GM12878 (cell line): Measurements from ENCODE around the gene ACACA. TPM values are rescaled to one million over a fixed set of nuclear protein-coding genes. Genes with fewer than 3 reads are reported as not detected.

Source experiments
- ATAC-seq: fragments of 200-7000 bp; cut with Tn5 transposase; 3 replicates; pipeline ENCODE4 v1.9.1; 2020; ENCODE audit warnings: mild to moderate bottlenecking, moderate library complexity
- BruUV-seq: library from RNA; stranded (reverse); fragments of 400-500 nt; replicated peaks from 2 replicates; lab custom pipeline; 2021; lab: Mats Ljungman, UMichigan
- CTCF ChIA-PET: fragments of 300-600 bp; sonication (Branson Sonifier 250); formaldehyde crosslinking; extraction: SDS; loops from one replicate; lab custom pipeline; 2021; ENCODE audit warnings: inconsistent platforms; lab: Yijun Ruan, JAX
- POLR2A ChIA-PET: fragments of 350-600 bp; formaldehyde crosslinking; extraction: SDS; loops from one replicate; lab custom pipeline; 2021; ENCODE audit warnings: inconsistent platforms; lab: Charles Lee
- RAD21 ChIA-PET: fragments of 300-600 bp; sonication (Branson Sonifier 250); formaldehyde crosslinking; loops from one replicate; lab custom pipeline; 2023; ENCODE audit warnings: antibody characterized with exemption; ENCODE audit not compliant: unreplicated experiment; lab: Charles Lee
- SMC1A ChIA-PET: fragments of 300-600 bp; sonication (Branson Sonifier 250); formaldehyde crosslinking; loops from one replicate; lab custom pipeline; 2023; ENCODE audit not compliant: unreplicated experiment, uncharacterized antibody; lab: Charles Lee
- DNase-seq: peaks from one replicate; pipeline ENCODE4 v3.0.0-alpha.2; 2011; ENCODE audit warnings: low read depth, low spot score
- FAIRE-seq: peaks from 3 replicates; lab custom pipeline; 2011; peaks lifted over from hg19 to GRCh38; lab: Jason Lieb, UNC
- H2AFZ ChIP-seq: 2 replicates; pipeline ENCODE4 v1.6.0; 2011; ENCODE audit warnings: low read depth, low read length, control low read depth; ENCODE audit not compliant: control insufficient read depth
- H3K27ac ChIP-seq: 2 replicates; pipeline ENCODE4 v1.5.1; 2011; ENCODE audit warnings: control low read depth; ENCODE audit not compliant: control insufficient read depth, insufficient read depth
- H3K27me3 ChIP-seq, 2 experiments: replicated peaks in 1 of 2; 2 replicates each; pipeline versions ENCODE4 v1.6.0 to v1.6.1; 2011; ENCODE audit warnings: low read length in 1 of 2; ENCODE audit not compliant: control insufficient read depth in 2 of 2, insufficient read depth in 2 of 2
- H3K36me3 ChIP-seq, 2 experiments: 2 replicates each; pipeline ENCODE4 v1.5.1; 2011; ENCODE audit warnings: low read length in 1 of 2; ENCODE audit not compliant: control insufficient read depth in 2 of 2, insufficient read depth in 2 of 2
- H3K4me1 ChIP-seq: 2 replicates; pipeline ENCODE4 v1.6.1; 2011; ENCODE audit warnings: mild to moderate bottlenecking, low read length, moderate library complexity, mixed read lengths; ENCODE audit not compliant: control insufficient read depth, insufficient read depth
- H3K4me2 ChIP-seq: 2 replicates; pipeline ENCODE4 v1.6.0; 2011; ENCODE audit warnings: control low read depth; ENCODE audit not compliant: control insufficient read depth, insufficient read depth
- H3K4me3 ChIP-seq: fragments of 200-600 bp; sonication (generic); 2 replicates; pipeline ENCODE4 v1.5.1; 2016
- H3K79me2 ChIP-seq: 2 replicates; pipeline ENCODE4 v1.6.0; 2011; ENCODE audit warnings: low read length; ENCODE audit not compliant: control insufficient read depth, insufficient read depth
- H3K9ac ChIP-seq: 2 replicates; pipeline ENCODE4 v1.8.0; 2011; ENCODE audit warnings: low read length, control low read depth, mixed read lengths; ENCODE audit not compliant: control insufficient read depth, insufficient read depth
- H3K9me3 ChIP-seq: replicated peaks from 3 replicates; pipeline ENCODE4 v1.5.1; 2011; ENCODE audit warnings: mild to moderate bottlenecking, low read length; ENCODE audit not compliant: control insufficient read depth, insufficient read depth
- H4K20me1 ChIP-seq: 2 replicates; pipeline ENCODE4 v1.6.0; 2011; ENCODE audit not compliant: control insufficient read depth, insufficient read depth
- ASH2L ChIP-seq: fragments of 300-600, 200-600 bp; sonication (generic); IDR thresholded peaks from 2 replicates; pipeline ENCODE4 v1.6.1; 2017; ENCODE audit warnings: low read depth, mild to moderate bottlenecking, borderline replicate concordance
- CEBPB ChIP-seq, 2 experiments: fragments of 150-350 bp in 1 of 2; IDR thresholded peaks; 2 replicates each; pipeline ENCODE4 v1.6.1; 2012 to 2014; ENCODE audit warnings: low read depth in 2 of 2, low read length in 2 of 2, borderline replicate concordance in 1 of 2, inconsistent platforms in 1 of 2
- EED ChIP-seq: sonication (generic); IDR thresholded peaks from 2 replicates; pipeline ENCODE4 v1.6.1; 2016; ENCODE audit warnings: antibody characterized with exemption, low read depth
- EGR1 ChIP-seq, 2 experiments: IDR thresholded peaks; 1 replicate in 1 of 2; 2 replicates in 1 of 2; pipeline ENCODE4 v1.6.1; 2011 to 2012; ENCODE audit warnings: low read depth in 2 of 2, low read length in 2 of 2, borderline replicate concordance in 1 of 2, mild to moderate bottlenecking in 1 of 2, moderate library complexity in 1 of 2
- EZH2 ChIP-seq: IDR thresholded peaks from 2 replicates; pipeline ENCODE4 v1.6.1; 2012; ENCODE audit warnings: low read depth, mild to moderate bottlenecking, control low read depth, inconsistent platforms, low read length, borderline replicate concordance; ENCODE audit not compliant: control insufficient read depth
- LARP7 ChIP-seq: fragments of 450-650 bp; IDR thresholded peaks from 2 replicates; pipeline ENCODE4 v1.6.1; 2017; ENCODE audit warnings: mild to moderate bottlenecking
- PML ChIP-seq: IDR thresholded peaks from 2 replicates; pipeline ENCODE4 v1.6.1; 2012; ENCODE audit warnings: low read length, inconsistent platforms
- RBBP5 ChIP-seq: fragments of 200-600 bp; sonication (generic); conservative IDR thresholded peaks from 2 replicates; pipeline ENCODE4 v1.6.1; 2016
- SIX5 ChIP-seq: IDR thresholded peaks from 2 replicates; pipeline ENCODE4 v1.6.1; 2011; ENCODE audit warnings: mild to moderate bottlenecking, low read depth, low read length, moderate library complexity; ENCODE audit not compliant: severe bottlenecking
- SKIL ChIP-seq: fragments of 450-650 bp; IDR thresholded peaks from 2 replicates; pipeline ENCODE4 v1.6.1; 2017; ENCODE audit warnings: mild to moderate bottlenecking, low read depth, inconsistent platforms; ENCODE audit not compliant: poor library complexity, severe bottlenecking
- SMARCA5 ChIP-seq: fragments of 450-650 bp; IDR thresholded peaks from 2 replicates; pipeline ENCODE4 v1.6.1; 2017; ENCODE audit warnings: mild to moderate bottlenecking
- TARDBP ChIP-seq: IDR thresholded peaks from 2 replicates; pipeline ENCODE4 v1.6.1; 2016; ENCODE audit warnings: borderline replicate concordance
- WGBS: methylation state at CpG from one replicate; pipeline ENCODE4 v1.1.6; 2016; ENCODE audit warnings: low lambda C conversion rate; ENCODE audit not compliant: insufficient replicate concordance, insufficient coverage; ENCODE audit errors: missing lambda C conversion rate; 5-methylcytosine and 5-hydroxymethylcytosine counted together
- in situ Hi-C: fragments of 300-500 bp; cut with MboI; formaldehyde crosslinking; loops from 9 replicates; pipeline ENCODE4 v1.14.3; 2018; ENCODE audit warnings: mixed read lengths
- intact Hi-C: fragments of 100-400 bp; cut with micrococcal nuclease; formaldehyde crosslinking; loops from one replicate; pipeline ENCODE4 v1.14.2; 2022; ENCODE audit not compliant: unreplicated experiment
- polyA plus RNA-seq, 11 experiments: library from polyadenylated mRNA; depleted of rRNA in 4 of 11; unstranded in 6 of 11; stranded (reverse) in 5 of 11; fragments of >200 nt; fragmentation: Nextera tagmentation in 4 of 11; fragmentation: Illumina TruSeq in 1 of 11; extraction: Ambion mirVana in 4 of 11; extraction: Trizol in 1 of 11; gene quantifications; 1 replicate in 1 of 11; 2 replicates in 10 of 11; pipeline versions ENCODE4 v1.2.1 to v1.2.3, GENCODE V29; 2011 to 2016; ENCODE audit warnings: inconsistent platforms in 2 of 11, missing spikeins in 2 of 11, low read depth in 1 of 11
- total RNA-seq, 4 experiments: library from RNA; depleted of rRNA in 3 of 4; stranded (reverse); fragments of >200 nt in 3 of 4; fragmentation: Illumina TruSeq in 1 of 4; extraction: Trizol in 1 of 4; gene quantifications; 2 replicates each; pipeline versions ENCODE4 v1.2.1 to v1.2.3, GENCODE V29; 2013 to 2021
- TF ChIP-seq, protein P1 (sequence below): fragments of 450-650 bp; IDR thresholded peaks from 2 replicates; pipeline ENCODE4 v1.6.1; 2017; ENCODE audit warnings: borderline replicate concordance
- TF ChIP-seq, protein P2 (sequence below): IDR thresholded peaks from 2 replicates; pipeline ENCODE4 v1.6.1; 2011; ENCODE audit warnings: mild to moderate bottlenecking, low read depth, low read length, moderate library complexity; ENCODE audit not compliant: insufficient replicate concordance
- TF ChIP-seq, protein P3 (sequence below): fragments of 150-350 bp; IDR thresholded peaks from 2 replicates; pipeline ENCODE4 v1.6.1; 2014; ENCODE audit warnings: mild to moderate bottlenecking, low read depth, low read length

Gene ACACA
- total and polyA plus RNA-seq, 10 of the 15 experiments (the other 5 are each of a cell fraction or from before 2014, with no cell fraction given): 12.9 to 74.2 (median 32.0) TPM

DNA sequence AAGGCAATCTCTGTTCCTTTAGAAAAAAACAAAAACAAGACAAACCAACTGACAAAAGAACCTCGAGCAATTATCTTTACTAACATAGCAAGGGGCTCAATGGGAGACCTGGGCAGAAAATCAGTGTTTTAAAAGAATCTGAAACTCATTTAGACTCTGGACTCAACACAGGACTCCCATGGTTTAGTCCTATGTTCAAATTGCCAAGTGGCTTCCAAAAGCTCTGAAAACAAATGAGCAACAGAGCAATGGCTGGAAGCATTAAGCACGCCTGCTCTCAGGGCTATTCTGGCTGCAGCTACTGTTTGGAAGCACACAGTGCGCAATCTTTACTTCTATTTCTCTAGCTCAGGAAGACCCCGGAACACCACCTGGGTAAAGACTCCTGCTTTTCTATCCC is 295.9 kb downstream of the ACACA start (continued):
- TF ChIP-seq, protein P1, sequence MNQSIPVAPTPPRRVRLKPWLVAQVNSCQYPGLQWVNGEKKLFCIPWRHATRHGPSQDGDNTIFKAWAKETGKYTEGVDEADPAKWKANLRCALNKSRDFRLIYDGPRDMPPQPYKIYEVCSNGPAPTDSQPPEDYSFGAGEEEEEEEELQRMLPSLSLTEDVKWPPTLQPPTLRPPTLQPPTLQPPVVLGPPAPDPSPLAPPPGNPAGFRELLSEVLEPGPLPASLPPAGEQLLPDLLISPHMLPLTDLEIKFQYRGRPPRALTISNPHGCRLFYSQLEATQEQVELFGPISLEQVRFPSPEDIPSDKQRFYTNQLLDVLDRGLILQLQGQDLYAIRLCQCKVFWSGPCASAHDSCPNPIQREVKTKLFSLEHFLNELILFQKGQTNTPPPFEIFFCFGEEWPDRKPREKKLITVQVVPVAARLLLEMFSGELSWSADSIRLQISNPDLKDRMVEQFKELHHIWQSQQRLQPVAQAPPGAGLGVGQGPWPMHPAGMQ: no peak
- TF ChIP-seq PML (no peak), TARDBP (no peak), EZH2 (no peak), SKIL (no peak), ASH2L (no peak)

DNA sequence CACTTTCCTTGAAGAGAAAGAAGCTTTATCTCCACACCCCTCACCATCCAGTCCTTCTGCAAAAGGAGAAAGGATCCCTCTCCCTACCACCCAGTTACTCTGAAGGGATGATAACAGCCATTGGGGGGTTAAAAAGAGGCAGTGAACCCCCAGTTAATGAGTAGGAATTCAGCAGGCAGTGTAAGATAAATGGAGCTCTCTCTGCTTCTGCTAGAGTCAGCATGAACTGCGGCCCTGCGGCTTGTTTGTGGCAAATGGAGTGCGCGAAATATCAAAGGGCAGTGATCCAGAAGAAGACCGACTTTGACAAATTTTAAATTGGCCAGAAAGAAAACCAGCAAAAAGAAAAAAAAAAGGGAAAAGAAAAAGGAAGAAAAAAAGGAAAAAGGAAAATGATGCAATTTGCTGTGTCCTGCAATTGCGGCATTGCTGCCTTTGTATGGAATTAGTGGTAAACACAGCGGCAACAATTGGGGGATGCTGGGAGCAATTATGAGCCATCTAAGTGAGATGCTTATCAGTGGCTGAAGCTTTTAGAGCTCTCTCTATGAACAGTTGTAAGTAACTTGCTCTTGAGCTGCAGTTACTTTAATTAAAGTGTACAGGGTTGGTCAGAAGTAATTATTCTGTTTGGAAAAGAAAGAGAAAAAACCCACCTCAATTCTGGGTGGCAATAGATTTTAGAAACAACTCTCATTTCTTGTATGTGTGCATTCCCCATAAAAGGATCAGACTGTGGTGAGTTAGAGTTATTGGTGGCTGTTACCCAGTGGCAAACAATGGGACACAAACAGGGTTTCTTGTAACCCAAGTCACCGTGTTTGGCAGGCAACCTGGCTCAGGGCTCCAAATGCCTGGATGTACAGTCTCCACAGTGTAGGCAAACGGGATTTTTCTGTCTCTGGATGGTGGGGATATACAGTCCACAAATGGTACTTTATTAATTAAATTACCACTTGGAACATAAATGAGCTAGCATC is 296.6 kb downstream of the ACACA start:
- no peak overlapping the region for H3K4me3 ChIP-seq
- BruUV-seq: no TSS peak
- no peaks in the 10 kb centered on the region for H3K27me3 ChIP-seq
- H3K4me1 ChIP-seq: no peaks in the 10 kb centered on the region
- no peaks in the 10 kb centered on the region for H4K20me1 ChIP-seq
- no peak overlapping the region for H2AFZ ChIP-seq
- no peak for DNase-seq
- intact Hi-C loops: no loop called here
- ChIA-PET RAD21 (no interaction called here), CTCF (interaction anchor here (0.6 to 1.3 kb wide), 2 partner anchors 62 to 158 kb away, joined by 4 to 6 read pairs; no protein-coding TSS in a partner anchor), POLR2A (no interaction called here), SMC1A (no interaction called here)
- in situ Hi-C loops: no loop called here
- no peak overlapping the region for H3K27ac ChIP-seq
- no peak for FAIRE-seq
- WGBS: 92% methylated on average over 9 of the region's 9 CpGs
- H3K9me3 ChIP-seq: no peaks in the 10 kb centered on the region
- H3K79me2 ChIP-seq: no peaks in the 10 kb centered on the region
- H3K9ac ChIP-seq: no peak overlapping the region
- H3K36me3 ChIP-seq: peaks cover 1 to 10% of the 10 kb centered on the region in 2 experiments; a peak in 3 of 4 replicates
- no peak for ATAC-seq
- H3K4me2 ChIP-seq: no peak overlapping the region
- TF ChIP-seq LARP7 (no peak), CEBPB (IDR thresholded peaks at IDR 0.05; ENCODE audit: borderline replicate concordance in 1 of 2, low read depth in 2 of 2, low read length in 2 of 2) (no peak), SMARCA5 (no peak), SIX5 (no peak), RBBP5 (no peak), EGR1 (IDR thresholded peaks at IDR 0.05; ENCODE audit: borderline replicate concordance in 1 of 2, low read depth in 2 of 2, low read length in 2 of 2) (no peak), EED (no peak)
- TF ChIP-seq, protein P2, sequence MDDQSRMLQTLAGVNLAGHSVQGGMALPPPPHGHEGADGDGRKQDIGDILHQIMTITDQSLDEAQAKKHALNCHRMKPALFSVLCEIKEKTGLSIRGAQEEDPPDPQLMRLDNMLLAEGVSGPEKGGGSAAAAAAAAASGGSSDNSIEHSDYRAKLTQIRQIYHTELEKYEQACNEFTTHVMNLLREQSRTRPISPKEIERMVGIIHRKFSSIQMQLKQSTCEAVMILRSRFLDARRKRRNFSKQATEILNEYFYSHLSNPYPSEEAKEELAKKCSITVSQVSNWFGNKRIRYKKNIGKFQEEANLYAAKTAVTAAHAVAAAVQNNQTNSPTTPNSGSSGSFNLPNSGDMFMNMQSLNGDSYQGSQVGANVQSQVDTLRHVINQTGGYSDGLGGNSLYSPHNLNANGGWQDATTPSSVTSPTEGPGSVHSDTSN: no peak
- TF ChIP-seq, protein P3, sequence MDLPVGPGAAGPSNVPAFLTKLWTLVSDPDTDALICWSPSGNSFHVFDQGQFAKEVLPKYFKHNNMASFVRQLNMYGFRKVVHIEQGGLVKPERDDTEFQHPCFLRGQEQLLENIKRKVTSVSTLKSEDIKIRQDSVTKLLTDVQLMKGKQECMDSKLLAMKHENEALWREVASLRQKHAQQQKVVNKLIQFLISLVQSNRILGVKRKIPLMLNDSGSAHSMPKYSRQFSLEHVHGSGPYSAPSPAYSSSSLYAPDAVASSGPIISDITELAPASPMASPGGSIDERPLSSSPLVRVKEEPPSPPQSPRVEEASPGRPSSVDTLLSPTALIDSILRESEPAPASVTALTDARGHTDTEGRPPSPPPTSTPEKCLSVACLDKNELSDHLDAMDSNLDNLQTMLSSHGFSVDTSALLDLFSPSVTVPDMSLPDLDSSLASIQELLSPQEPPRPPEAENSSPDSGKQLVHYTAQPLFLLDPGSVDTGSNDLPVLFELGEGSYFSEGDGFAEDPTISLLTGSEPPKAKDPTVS: no peak
